ENCODE results near the gene TADA2B.

DNA sequence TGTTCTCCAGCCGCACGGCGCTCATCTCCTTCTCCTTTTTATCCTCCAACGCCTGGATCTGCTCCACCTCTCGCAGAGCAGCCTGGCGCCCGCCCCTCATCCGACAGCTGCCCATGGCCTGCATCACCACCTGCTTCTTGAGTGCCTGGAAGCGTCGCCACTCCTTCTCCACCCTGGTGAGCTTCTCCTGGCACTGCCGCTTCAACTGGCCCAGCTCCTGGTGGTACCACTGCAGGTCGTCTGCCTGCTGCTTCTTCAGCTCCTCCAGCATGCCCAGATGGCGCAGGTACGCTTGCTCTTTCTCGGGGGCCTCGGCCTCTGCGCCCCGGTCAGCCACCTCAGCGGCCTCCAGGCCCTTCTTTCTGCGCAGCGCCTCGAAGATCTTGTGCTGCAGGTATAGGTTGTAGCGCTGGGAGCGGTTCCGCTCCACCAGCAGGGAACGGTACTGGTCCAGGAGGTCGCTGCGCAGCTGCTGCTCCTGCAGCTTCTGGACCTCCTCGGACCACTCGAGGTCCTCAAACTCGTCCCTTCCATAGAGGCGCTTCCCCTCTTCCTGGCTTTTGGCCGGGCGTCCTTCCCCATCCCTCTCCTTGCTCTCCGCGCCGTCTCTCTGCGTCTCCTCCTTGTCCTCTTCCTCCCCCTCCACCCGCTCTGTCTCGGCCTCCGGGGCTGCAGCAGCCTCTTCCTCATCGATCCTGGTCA, 1.2 kb upstream of the TADA2B start:
- TF ChIP-seq, protein P1, sequence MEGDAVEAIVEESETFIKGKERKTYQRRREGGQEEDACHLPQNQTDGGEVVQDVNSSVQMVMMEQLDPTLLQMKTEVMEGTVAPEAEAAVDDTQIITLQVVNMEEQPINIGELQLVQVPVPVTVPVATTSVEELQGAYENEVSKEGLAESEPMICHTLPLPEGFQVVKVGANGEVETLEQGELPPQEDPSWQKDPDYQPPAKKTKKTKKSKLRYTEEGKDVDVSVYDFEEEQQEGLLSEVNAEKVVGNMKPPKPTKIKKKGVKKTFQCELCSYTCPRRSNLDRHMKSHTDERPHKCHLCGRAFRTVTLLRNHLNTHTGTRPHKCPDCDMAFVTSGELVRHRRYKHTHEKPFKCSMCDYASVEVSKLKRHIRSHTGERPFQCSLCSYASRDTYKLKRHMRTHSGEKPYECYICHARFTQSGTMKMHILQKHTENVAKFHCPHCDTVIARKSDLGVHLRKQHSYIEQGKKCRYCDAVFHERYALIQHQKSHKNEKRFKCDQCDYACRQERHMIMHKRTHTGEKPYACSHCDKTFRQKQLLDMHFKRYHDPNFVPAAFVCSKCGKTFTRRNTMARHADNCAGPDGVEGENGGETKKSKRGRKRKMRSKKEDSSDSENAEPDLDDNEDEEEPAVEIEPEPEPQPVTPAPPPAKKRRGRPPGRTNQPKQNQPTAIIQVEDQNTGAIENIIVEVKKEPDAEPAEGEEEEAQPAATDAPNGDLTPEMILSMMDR (IDR thresholded peaks at IDR 0.05), result no peak
- no peak for TF ChIP-seq POLR2AphosphoS5 (IDR thresholded peaks at IDR 0.05)
- no peak for TF ChIP-seq EP300 (IDR thresholded peaks at IDR 0.05)

Measured in upper lobe of left lung (tissue), 4 donors.